Lower leg skin (tissue), 4 donors: Measurements from ENCODE around the gene ZNF662. TPM values are rescaled to one million over a fixed set of nuclear protein-coding genes. Genes with fewer than 3 reads are reported as not detected.

Experiments used
- DNase-seq, 2 donors: peaks; one replicate each; pipeline ENCODE4 v3.0.0-alpha.2; 2019; ENCODE audit warnings: low spot score in 2 of 2
- H3K4me3 ChIP-seq: fragments of 200-600 bp; sonication (generic); 2 replicates; pipeline ENCODE4 v1.5.1; 2017; ENCODE audit warnings: mild to moderate bottlenecking, low read depth; ENCODE audit not compliant: poor library complexity, severe bottlenecking
- CTCF ChIP-seq, 3 donors: fragments of 450-650 bp; IDR thresholded peaks; one replicate each; pipeline ENCODE4 v1.5.1; 2016; ENCODE audit warnings: antibody characterized with exemption in 3 of 3, mild to moderate bottlenecking in 3 of 3, moderate library complexity in 2 of 3
- POLR2A ChIP-seq, 2 donors: fragments of 450-650 bp; IDR thresholded peaks; one replicate each; pipeline ENCODE4 v1.6.1; 2016 to 2017; ENCODE audit warnings: antibody characterized with exemption in 2 of 2, mild to moderate bottlenecking in 1 of 2, moderate library complexity in 1 of 2
- WGBS, 2 donors: methylation state at CpG; one replicate each; pipeline ENCODE4 v1.1.5; 2018; 5-methylcytosine and 5-hydroxymethylcytosine counted together
- intact Hi-C: fragments of 100-400 bp; cut with DNase I; formaldehyde crosslinking; loops from one replicate; pipeline ENCODE4 v1.15.0; 2023; ENCODE audit warnings: low total_unique reads
- total RNA-seq, 4 donors: library from RNA; depleted of rRNA; stranded (reverse); fragments of >200 nt; gene quantifications; one replicate each; pipeline ENCODE4 v1.1.0, GENCODE V29; 2016

The ZNF662 gene
- 10 to 100 TPM; 13.5 to 16.8 (median 16.1) TPM for total RNA-seq

- no peak for TF ChIP-seq POLR2A (IDR thresholded peaks at IDR 0.05)
- no peak for TF ChIP-seq CTCF (IDR thresholded peaks at IDR 0.05)
- intact Hi-C loops: no loop called here
- peak in 1 of 2 donors; percentile 90 for DNase-seq
- peak within 1 kb of the TSS; percentile 59 for H3K4me3 ChIP-seq
- 2 to 5% methylated on average over 25 to 47 of the region's 59 CpGs for WGBS, 2 donors
These were observed at the start of gene ZNF662 for GRCh38 chr3:42906070-42906847. ZNF662 (plus strand) TSS chr3:42906142; CDS start chr3:42908115, 1,973 bp downstream.

GRCh38 chr3:42856544-42856943 is 49.4 kb upstream of the ZNF662 start:
- 89 to 94% methylated on average over 3 of the region's 3 CpGs for WGBS, 2 donors
- intact Hi-C loops: no loop called here
- TF ChIP-seq POLR2A (IDR thresholded peaks at IDR 0.05) (no peak), CTCF (IDR thresholded peaks at IDR 0.05) (no peak)
- no peak overlapping the region for H3K4me3 ChIP-seq
- no peak for DNase-seq

DNA sequence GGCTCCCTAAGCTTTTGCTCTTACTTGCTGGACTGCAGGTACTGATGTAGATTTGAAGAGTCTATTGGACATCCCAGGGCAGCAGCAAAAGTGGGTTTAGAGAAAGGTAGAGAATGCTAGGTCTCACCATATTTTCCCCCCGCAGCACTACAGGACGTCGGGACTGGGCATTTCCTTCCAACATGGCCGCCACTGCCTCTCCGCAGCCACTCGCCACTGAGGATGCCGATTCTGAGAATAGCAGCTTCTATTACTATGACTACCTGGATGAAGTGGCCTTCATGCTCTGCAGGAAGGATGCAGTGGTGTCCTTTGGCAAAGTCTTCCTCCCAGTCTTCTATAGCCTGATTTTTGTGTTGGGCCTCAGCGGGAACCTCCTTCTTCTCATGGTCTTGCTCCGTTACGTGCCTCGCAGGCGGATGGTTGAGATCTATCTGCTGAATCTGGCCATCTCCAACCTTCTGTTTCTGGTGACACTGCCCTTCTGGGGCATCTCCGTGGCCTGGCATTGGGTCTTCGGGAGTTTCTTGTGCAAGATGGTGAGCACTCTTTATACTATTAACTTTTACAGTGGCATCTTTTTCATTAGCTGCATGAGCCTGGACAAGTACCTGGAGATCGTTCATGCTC is 41.5 kb upstream of the ZNF662 start:
- intact Hi-C loops: no loop called here
- TF ChIP-seq POLR2A (IDR thresholded peaks at IDR 0.05) (no peak), CTCF (IDR thresholded peaks at IDR 0.05) (no peak)
- DNase-seq: peak in 1 of 2 donors; percentile 63
- 94 to 95% methylated on average over 15 of the region's 15 CpGs for WGBS, 2 donors
- no peak overlapping the region for H3K4me3 ChIP-seq

GRCh38 chr3:42865256-42865655 is 40.7 kb upstream of the ZNF662 start:
- intact Hi-C loops: no loop called here
- H3K4me3 ChIP-seq: no peak overlapping the region
- TF ChIP-seq POLR2A (IDR thresholded peaks at IDR 0.05) (no peak), CTCF (IDR thresholded peaks at IDR 0.05) (no peak)
- WGBS, 2 donors: 96 to 97% methylated on average over 8 of the region's 8 CpGs
- no peak for DNase-seq

- WGBS, 2 donors: 93 to 96% methylated on average over 7 of the region's 7 CpGs
- DNase-seq: no peak
- no peak for TF ChIP-seq POLR2A (IDR thresholded peaks at IDR 0.05)
- no peak for TF ChIP-seq CTCF (IDR thresholded peaks at IDR 0.05)
- H3K4me3 ChIP-seq: no peak overlapping the region
- intact Hi-C loops: no loop called here
These were observed 38.8 kb upstream of the ZNF662 start for GRCh38 chr3:42867138-42867537.
